Epithelial cell of umbilical artery (primary cell): ENCODE results near the gene RPS28. TPM values are rescaled to one million over a fixed set of nuclear protein-coding genes. Genes with fewer than 3 reads are reported as not detected.

Source experiments
- total RNA-seq: library from RNA; depleted of rRNA; stranded (reverse); fragments of >200 nt; gene quantifications from 2 replicates; pipeline ENCODE4 v1.2.3, GENCODE V29; 2014

The RPS28 gene
- 51.8 and 304 TPM in 2 replicates for total RNA-seq

DNA sequence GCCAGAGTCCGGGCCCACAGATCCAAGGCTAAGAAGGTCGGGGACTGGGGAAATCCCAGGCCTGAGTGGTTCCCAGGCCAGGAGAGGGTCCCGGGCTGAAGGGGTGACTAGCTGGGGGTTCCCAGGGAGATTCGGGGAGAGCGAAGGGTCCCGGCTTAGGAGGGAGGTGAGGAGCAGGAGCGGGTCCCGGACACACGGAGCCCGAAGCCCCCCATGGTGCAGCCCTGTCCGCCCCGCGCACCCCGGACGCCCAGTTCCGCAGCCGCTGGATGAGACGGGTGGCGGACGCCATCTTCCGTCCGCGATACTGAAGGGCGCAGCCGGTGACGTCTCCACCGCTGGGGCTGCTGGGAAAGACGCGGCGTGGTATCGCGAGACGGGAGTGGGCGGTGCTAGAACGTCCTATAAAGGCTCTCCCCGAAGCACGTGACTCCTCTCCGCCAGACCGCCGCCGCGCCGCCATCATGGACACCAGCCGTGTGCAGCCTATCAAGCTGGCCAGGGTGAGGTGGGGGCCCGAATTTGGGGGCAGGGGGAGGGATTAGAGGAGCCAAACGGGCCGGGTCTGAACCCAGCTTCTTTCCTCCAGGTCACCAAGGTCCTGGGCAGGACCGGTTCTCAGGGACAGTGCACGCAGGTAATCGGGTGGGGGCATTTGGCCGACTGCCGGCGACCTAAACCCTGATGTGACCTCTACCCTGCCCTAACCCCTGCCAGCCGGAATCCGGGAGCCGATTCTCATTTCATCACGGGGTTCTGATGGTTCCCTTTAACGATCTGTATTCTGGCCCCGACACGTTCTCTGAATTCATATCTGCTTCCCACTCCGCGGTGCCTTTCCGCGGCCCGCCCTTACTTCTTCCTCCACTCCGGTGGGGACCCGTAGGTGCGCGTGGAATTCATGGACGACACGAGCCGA lies at the start of gene RPS28, which contains the start of gene NDUFA7:
TSS of gene RPS28 (plus strand) at position 430 of the 919 bp plus-strand sequence. CDS start at position 465, 35 bp downstream.
TSS of gene NDUFA7 (minus strand) at position 309 of the 919 bp plus-strand sequence. CDS start at position 292, 17 bp downstream.

DNA sequence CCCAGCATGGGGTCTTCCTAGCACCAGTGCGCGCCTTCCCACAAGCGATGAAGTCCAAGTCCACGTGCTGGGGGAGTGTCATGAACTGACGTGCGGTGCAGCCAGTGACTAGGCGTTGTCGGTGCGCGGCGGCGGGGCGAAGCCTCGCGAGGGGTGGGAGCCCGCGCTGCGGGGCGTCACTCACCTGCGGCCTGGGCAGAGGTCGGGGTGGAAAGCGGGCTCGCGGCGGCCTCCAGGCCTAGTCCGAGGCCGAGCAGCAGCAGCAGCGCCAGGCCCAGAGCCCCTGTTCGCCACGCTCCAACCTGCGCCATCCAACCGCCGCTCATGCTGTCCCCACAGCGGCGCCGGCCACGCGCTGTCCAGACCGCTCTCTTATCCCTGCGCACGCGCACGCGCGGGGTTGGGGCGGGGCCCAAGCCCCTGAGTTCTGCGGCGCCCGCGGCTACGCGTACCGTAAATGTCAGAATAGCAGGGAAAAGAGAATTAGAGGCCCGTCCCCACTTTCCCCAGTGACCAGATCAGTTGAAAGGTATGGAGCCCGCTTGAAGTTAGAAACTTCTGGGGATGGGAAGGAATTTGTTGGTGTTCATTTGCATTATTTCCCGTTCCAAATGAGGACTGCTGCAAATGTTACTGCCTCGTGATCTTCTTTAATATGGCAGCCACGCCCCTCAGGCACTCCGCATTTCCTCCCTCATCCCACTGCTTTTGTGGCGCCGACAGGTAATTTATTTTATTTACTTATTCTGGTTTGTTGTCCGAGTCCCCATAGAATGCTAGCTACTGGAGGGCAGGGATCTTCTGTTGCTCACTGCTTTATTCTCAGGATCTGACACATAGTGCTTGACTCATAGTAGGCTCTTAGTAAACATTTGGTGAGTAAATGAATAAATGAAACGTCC lies 13.1 kb upstream of the RPS28 start, which contains the start of gene CD320:
TSS of gene CD320 (minus strand) at position 394 of the 902 bp plus-strand sequence. CDS start at position 326, 68 bp downstream.

DNA sequence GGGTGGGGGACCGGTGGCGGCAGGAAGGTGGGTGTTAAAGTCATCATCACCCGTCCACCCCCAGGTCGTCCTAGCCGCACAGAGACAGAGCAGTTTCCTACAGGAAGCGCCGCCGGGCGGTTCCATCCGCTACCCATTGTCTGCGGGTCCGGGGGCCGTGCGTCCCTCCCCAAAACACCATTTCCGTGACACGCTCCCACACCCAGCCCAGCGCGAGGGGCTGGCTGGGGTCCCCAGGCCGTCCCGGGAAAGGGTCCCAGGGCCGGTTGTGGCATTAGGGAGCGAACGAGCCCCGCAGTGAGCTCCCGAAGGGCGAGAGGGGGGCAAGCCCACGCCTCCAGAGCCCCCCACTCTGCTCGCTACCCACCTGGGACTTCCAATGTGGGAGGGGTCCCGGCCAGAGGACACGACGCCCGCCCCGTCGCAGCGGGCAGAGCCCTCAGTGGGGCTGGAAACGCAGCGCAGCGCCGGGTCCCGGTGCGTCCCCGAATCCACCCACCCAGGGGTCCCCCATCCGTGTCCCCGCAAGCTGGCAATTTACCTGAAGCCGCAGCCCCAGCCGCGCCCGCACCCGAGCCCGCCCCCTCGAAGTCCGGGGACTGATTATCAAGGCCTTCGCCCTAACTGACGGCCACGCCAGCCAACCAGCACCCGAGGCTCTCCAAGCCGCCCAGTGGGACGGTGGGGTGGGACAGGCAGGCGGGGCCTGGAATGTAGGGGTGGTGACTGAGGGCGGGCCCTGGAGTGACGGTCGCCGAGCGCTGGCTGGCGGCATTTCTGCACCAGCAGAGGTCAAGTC lies 21.6 kb downstream of the RPS28 start, which contains the start of gene KANK3:
TSS of gene KANK3 (minus strand) at position 579 of the 799 bp plus-strand sequence. CDS start 5,434 bp downstream, outside the sequence.

DNA sequence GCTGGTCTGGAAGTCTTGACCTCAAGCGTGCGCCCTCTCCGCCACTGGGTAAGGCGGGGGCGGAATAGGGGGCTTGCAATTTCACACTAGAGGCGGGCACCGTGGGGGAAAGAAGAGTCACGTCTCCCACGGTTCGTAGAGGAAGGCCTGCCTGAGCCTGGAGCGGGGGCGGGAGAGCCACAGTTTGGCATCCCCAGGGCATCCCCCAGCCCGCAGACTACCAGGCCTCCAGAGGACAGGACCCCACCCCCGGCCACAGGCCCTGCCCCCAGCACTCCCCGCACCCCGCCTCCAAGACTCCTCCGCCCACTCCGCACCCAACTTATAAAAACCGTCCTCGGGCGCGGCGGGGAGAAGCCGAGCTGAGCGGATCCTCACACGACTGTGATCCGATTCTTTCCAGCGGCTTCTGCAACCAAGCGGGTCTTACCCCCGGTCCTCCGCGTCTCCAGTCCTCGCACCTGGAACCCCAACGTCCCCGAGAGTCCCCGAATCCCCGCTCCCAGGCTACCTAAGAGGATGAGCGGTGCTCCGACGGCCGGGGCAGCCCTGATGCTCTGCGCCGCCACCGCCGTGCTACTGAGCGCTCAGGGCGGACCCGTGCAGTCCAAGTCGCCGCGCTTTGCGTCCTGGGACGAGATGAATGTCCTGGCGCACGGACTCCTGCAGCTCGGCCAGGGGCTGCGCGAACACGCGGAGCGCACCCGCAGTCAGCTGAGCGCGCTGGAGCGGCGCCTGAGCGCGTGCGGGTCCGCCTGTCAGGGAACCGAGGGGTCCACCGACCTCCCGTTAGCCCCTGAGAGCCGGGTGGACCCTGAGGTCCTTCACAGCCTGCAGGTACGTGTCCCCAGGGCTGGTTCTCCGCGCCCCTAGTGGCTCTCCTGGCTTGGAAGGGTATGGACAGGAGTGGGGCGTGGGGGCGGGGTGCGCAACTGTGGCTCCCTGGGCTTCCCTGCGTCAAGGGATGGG lies 42.8 kb downstream of the RPS28 start, which contains the start of gene ANGPTL4:
TSS of gene ANGPTL4 (plus strand) at position 353 of the 969 bp plus-strand sequence. CDS start at position 520, 167 bp downstream.

Other genes with a start within 250 kb of the RPS28 start
- not detected in 2 replicates for gene FBN3, start 171.9 kb upstream of the RPS28 start, total RNA-seq
- gene CERS4, start 112.1 kb upstream of the RPS28 start, total RNA-seq = 1.5 and 1.9 TPM in 2 replicates
- gene CD320, start 13.1 kb upstream of the RPS28 start, total RNA-seq = 37.4 and 54.9 TPM in 2 replicates
- 9.0 and 26.3 TPM in 2 replicates for gene NDUFA7, start 121 bp upstream of the RPS28 start, total RNA-seq
- gene KANK3, start 21.8 kb downstream of the RPS28 start, total RNA-seq = 9.4 and 14.6 TPM in 2 replicates
- gene ANGPTL4, start 42.7 kb downstream of the RPS28 start, total RNA-seq = 9.9 and 13.3 TPM in 2 replicates
- 19.5 and 29.9 TPM in 2 replicates for gene RAB11B, start 68.9 kb downstream of the RPS28 start, total RNA-seq
- gene MARCHF2, start 91.8 kb downstream of the RPS28 start, total RNA-seq = 104 and 265 TPM in 2 replicates
- 78.3 and 91.6 TPM in 2 replicates for gene HNRNPM, start 123.5 kb downstream of the RPS28 start, total RNA-seq
- not detected in 2 replicates for gene PRAM1, start 181.1 kb downstream of the RPS28 start, total RNA-seq
- gene ZNF414, start 192.7 kb downstream of the RPS28 start, total RNA-seq = 2.6 and 3.3 TPM in 2 replicates